Stomach smooth muscle (tissue), 2 donors: ENCODE results near the gene FGF4.

ENCODE experiments used
- H3K27ac ChIP-seq: one replicate; pipeline ENCODE4 v1.7.0; 2013; ENCODE audit warnings: mild to moderate bottlenecking, low read length, inconsistent platforms
- H3K27me3 ChIP-seq, 2 donors: one replicate each; pipeline ENCODE4 v1.7.0; 2013; ENCODE audit warnings: low read length in 2 of 2; ENCODE audit not compliant: insufficient read depth in 2 of 2, control insufficient read depth in 1 of 2
- H3K36me3 ChIP-seq, 2 donors: one replicate each; pipeline ENCODE4 v1.7.0; 2013; ENCODE audit warnings: low read length in 2 of 2; ENCODE audit not compliant: control insufficient read depth in 2 of 2, insufficient read depth in 2 of 2
- H3K4me1 ChIP-seq: one replicate; pipeline ENCODE4 v1.7.0; 2013; ENCODE audit warnings: low read length; ENCODE audit not compliant: control insufficient read depth, insufficient read depth
- H3K4me3 ChIP-seq, 2 donors: one replicate each; pipeline ENCODE4 v1.7.0; 2013; ENCODE audit warnings: low read length in 2 of 2
- H3K9ac ChIP-seq, 2 donors: one replicate each; pipeline ENCODE4 v1.7.0; 2013; ENCODE audit warnings: low read length in 2 of 2, mild to moderate bottlenecking in 1 of 2
- H3K9me3 ChIP-seq, 2 donors: one replicate each; pipeline ENCODE4 v1.7.0; 2013; ENCODE audit warnings: low read length in 2 of 2; ENCODE audit not compliant: control insufficient read depth in 2 of 2
- donor health status: healthy.
- donor health status: Pancreatic carcinoma.

Gene FGF4

DNA sequence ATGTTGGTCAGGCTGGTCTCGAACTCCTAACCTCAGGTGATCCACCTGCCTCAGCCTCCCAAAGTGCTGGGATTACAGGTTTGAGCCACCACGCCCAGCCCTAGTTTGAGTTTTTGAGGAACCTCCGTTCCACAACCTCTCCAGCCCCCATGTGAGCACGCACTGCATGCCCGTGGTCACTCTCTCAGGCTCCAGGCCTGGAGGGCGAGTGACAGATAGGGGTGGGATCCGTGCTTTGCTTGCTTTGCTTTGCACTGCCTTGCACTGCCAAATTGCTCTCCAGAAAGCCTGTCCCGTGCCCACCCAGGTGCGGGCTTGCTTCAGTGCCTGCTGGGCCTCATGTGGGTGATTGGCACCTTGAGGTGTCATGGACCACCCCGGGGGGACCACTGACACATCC is 29.9 kb downstream of the FGF4 start:
- Histone ChIP-seq H3K27me3 (peaks cover 2 to 15% of the 10 kb centered on the region in 2 donors), H3K4me3 (no peak overlapping the region), H3K27ac (no peak overlapping the region), H3K36me3 (no peaks in the 10 kb centered on the region), H3K9me3 (no peaks in the 10 kb centered on the region), H3K9ac (no peak overlapping the region), H3K4me1 (no peaks in the 10 kb centered on the region)

DNA sequence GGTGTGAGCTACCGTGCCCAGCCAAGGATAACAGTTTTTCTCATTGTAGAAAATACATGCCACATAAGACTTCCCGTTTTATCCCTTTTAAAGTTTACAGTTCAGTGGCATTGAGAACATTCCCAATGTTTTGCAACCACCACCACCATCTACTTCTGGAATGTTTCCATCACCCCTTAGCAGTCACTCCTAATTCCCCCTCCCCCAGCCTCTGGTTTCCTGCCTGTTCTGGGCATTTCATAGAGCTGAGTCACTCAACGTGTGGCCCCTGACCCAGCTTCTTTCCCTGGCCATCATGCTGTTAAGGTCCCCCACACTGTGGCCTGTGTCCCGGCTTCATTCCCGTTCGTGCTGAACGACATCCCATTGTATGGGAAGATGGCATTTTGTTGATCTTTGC is 30.7 kb downstream of the FGF4 start:
- peaks cover 0 to 2% of the 10 kb centered on the region in 2 donors for H3K9me3 ChIP-seq
- H3K4me3 ChIP-seq: no peak overlapping the region

GRCh38 chr11:69734841-69735240 is 40.3 kb downstream of the FGF4 start:
- Histone ChIP-seq H3K4me1 (no peaks in the 10 kb centered on the region), H3K27ac (no peak overlapping the region), H3K9me3 (peaks cover 7 to 21% of the 10 kb centered on the region in 2 donors), H3K4me3 (no peak overlapping the region), H3K36me3 (no peaks in the 10 kb centered on the region), H3K27me3 (peaks cover 5 to 7% of the 10 kb centered on the region in 2 donors), H3K9ac (no peak overlapping the region)

More for the DNA sequence above, 30.7 kb downstream of the FGF4 start:
- H3K9ac ChIP-seq: no peak overlapping the region
- H3K4me1 ChIP-seq: no peaks in the 10 kb centered on the region
- no peaks in the 10 kb centered on the region for H3K36me3 ChIP-seq
- no peak overlapping the region for H3K27ac ChIP-seq
- H3K27me3 ChIP-seq: peaks cover 2 to 15% of the 10 kb centered on the region in 2 donors

DNA sequence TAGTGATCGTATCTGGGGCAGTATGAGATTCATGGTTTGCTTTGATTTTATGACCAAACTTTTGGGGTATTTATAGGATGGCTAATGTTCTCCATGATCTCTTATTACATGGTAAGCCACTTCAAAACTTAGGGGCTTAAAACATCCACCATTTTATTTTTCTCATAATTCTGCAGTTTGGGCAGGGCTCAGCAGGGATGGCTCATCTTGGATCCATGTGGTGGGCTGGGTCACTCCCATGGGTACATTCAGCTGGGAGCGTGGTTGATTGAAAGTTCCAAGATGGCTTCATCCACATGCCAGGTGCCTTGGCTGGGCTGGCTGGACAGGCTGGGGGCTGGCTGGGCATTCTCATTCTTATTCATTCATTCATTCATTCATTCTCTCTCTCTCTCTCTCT is 40.8 kb downstream of the FGF4 start:
- Histone ChIP-seq H3K27ac (no peak overlapping the region), H3K9me3 (peaks cover 7 to 21% of the 10 kb centered on the region in 2 donors), H3K27me3 (peaks cover 5 to 7% of the 10 kb centered on the region in 2 donors), H3K36me3 (no peaks in the 10 kb centered on the region), H3K4me1 (no peaks in the 10 kb centered on the region), H3K4me3 (no peak overlapping the region), H3K9ac (no peak overlapping the region)

DNA sequence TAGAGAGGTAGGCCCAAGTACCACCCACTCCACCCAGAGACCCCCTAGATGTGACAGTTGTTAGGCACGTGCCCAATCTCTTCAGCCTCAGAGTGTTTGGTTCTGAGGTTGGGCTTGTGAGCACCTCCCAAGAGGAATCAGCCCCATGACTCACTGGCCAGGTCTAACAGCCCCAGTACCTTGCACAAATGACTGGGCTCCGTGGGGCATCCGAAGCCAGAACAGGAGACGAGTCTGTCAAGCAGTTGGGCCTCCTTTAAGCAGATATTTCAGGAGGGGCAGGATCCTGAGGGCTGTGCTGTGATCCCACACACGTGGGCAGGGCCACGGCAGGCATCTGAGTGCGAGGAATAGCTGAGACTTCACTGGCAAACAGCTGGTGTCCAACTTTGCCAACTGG is 42.2 kb downstream of the FGF4 start:
- Histone ChIP-seq H3K36me3 (no peaks in the 10 kb centered on the region), H3K4me1 (no peaks in the 10 kb centered on the region), H3K9ac (no peak overlapping the region), H3K9me3 (peaks cover 3 to 11% of the 10 kb centered on the region in 2 donors), H3K4me3 (no peak overlapping the region), H3K27ac (no peak overlapping the region), H3K27me3 (peaks cover 5 to 11% of the 10 kb centered on the region in 2 donors)

GRCh38 chr11:69731110-69731509 is 44.0 kb downstream of the FGF4 start:
- Histone ChIP-seq H3K4me1 (no peaks in the 10 kb centered on the region), H3K9me3 (peaks cover 3 to 9% of the 10 kb centered on the region in 2 donors), H3K27ac (no peak overlapping the region), H3K4me3 (no peak overlapping the region), H3K9ac (no peak overlapping the region), H3K27me3 (peaks cover 15 to 16% of the 10 kb centered on the region in 2 donors), H3K36me3 (no peaks in the 10 kb centered on the region)

- Histone ChIP-seq H3K27ac (no peak overlapping the region), H3K9ac (no peak overlapping the region), H3K36me3 (no peaks in the 10 kb centered on the region), H3K27me3 (peaks cover 17 to 20% of the 10 kb centered on the region in 2 donors), H3K9me3 (peaks cover 3 to 9% of the 10 kb centered on the region in 2 donors), H3K4me1 (no peaks in the 10 kb centered on the region), H3K4me3 (no peak overlapping the region)
Measured at GRCh38 chr11:69730500-69730899, 44.6 kb downstream of the FGF4 start.

DNA sequence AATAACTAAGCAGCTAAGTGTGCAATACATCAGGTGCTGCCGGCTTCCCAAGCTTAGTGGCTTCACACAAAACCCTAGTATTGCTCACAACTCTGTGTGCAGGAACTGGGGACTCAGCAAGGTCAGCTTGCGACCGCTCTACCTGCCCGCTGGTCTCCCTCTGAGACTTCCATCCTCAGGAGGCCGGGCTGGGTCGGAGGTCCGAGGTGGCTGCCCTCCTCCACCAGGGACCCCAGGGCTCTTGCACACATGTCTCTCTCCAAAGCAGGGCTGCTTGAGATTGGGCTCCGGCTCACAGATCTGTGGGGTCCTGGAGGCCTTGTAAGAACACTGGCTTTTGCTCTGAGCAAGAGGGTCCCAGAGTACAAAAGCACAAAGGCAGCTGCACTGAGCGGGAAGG is 45.9 kb downstream of the FGF4 start:
- Histone ChIP-seq H3K4me1 (no peaks in the 10 kb centered on the region), H3K27me3 (peaks cover 22% of the 10 kb centered on the region in 2 donors), H3K9ac (no peak overlapping the region), H3K4me3 (no peak overlapping the region), H3K27ac (no peak overlapping the region), H3K36me3 (no peaks in the 10 kb centered on the region), H3K9me3 (peaks cover 0 to 4% of the 10 kb centered on the region in 2 donors)

DNA sequence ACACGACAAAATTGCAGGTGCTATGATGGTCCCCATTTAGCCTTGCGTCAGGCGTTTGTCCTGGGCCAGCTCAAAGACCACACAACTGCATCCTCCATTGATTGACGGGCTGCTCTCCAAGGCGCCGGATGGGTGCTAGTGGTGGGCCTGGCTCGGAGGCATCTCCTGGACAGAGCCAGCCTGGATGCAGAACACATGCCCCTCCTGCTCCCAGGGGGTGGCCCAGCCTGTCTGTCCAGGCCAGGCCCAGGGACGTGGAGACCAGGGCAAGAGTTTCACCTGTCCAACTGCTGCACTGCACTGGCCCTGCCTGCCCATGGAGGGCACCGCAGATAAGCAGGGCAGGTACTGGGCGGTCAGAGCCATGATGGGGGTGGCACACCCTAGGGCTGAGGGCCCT is 47.9 kb downstream of the FGF4 start:
- Histone ChIP-seq H3K9ac (no peak overlapping the region), H3K36me3 (no peaks in the 10 kb centered on the region), H3K27ac (no peak overlapping the region), H3K4me3 (no peak overlapping the region), H3K27me3 (peaks cover 22 to 27% of the 10 kb centered on the region in 2 donors), H3K4me1 (no peaks in the 10 kb centered on the region), H3K9me3 (no peaks in the 10 kb centered on the region)

DNA sequence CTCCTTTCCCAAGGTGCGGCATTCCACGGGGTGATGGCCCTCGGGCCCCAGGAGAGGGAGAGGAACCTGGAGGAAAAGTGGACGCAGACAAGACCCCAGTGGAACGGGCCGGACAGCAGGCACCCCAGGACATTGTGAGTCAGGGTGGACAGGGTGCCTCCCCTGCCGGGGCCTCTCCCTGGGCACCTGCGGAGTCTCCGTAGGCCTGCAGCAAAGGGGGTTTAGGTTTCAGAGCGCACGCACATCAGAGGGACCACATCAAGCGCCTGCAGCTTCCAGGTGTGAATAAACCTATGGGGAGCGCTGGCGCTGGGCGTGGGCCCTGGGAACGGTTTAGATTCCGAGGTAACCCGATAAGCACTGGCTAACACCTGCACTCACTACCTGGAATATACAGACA is 48.7 kb downstream of the FGF4 start:
- Histone ChIP-seq H3K4me3 (no peak overlapping the region), H3K36me3 (no peaks in the 10 kb centered on the region), H3K27me3 (peaks cover 27 to 33% of the 10 kb centered on the region in 2 donors), H3K9ac (no peak overlapping the region), H3K4me1 (no peaks in the 10 kb centered on the region), H3K9me3 (no peaks in the 10 kb centered on the region), H3K27ac (no peak overlapping the region)

GRCh38 chr11:69726019-69726418 is 49.1 kb downstream of the FGF4 start:
- Histone ChIP-seq H3K27ac (no peak overlapping the region), H3K36me3 (no peaks in the 10 kb centered on the region), H3K4me1 (no peaks in the 10 kb centered on the region), H3K9me3 (no peaks in the 10 kb centered on the region), H3K27me3 (peaks cover 28 to 33% of the 10 kb centered on the region in 2 donors), H3K4me3 (no peak overlapping the region), H3K9ac (no peak overlapping the region)
